ENCODE measurements around the gene TMEM178B.

DNA sequence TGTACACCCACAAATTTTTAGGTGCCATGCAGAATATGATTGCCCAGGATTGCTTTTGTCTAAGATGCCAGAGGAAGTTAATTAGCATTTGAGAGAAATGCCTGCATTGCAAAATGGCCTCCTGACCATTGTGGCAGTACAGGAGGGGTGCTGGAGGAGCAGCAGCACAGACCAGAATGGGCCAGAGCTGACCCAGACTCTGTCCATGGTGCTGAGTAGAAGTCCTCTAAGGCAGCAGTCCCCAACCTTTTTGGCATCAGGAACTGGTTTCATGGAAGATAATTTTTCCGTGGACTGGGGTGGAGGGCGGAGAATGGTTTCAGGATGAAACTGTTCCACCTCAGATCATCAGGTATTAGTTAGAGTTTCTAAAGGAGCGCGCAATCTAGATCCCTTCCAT is 259.6 kb downstream of the TMEM178B start:
- TF ChIP-seq, protein P1, sequence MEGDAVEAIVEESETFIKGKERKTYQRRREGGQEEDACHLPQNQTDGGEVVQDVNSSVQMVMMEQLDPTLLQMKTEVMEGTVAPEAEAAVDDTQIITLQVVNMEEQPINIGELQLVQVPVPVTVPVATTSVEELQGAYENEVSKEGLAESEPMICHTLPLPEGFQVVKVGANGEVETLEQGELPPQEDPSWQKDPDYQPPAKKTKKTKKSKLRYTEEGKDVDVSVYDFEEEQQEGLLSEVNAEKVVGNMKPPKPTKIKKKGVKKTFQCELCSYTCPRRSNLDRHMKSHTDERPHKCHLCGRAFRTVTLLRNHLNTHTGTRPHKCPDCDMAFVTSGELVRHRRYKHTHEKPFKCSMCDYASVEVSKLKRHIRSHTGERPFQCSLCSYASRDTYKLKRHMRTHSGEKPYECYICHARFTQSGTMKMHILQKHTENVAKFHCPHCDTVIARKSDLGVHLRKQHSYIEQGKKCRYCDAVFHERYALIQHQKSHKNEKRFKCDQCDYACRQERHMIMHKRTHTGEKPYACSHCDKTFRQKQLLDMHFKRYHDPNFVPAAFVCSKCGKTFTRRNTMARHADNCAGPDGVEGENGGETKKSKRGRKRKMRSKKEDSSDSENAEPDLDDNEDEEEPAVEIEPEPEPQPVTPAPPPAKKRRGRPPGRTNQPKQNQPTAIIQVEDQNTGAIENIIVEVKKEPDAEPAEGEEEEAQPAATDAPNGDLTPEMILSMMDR (tag by site-specific recombination; IDR thresholded peaks at IDR 0.05), result no peak
- no peak for TF ChIP-seq ZNF549 (tag by site-specific recombination; IDR thresholded peaks at IDR 0.05)
- no peak for TF ChIP-seq ZNF707 (tag by site-specific recombination; IDR thresholded peaks at IDR 0.05)
- TF ChIP-seq ZNF571 (tag by site-specific recombination; IDR thresholded peaks at IDR 0.05), result no peak
- TF ChIP-seq ZNF510 (tag by site-specific recombination; IDR thresholded peaks at IDR 0.05; ENCODE audit: insufficient replicate concordance), result no peak
- no peak for TF ChIP-seq YY1 (tag by site-specific recombination; IDR thresholded peaks at IDR 0.05)
- TF ChIP-seq TCF7L2 (IDR thresholded peaks at IDR 0.05; ENCODE audit: borderline replicate concordance, low read depth, low read length), result no peak
- TF ChIP-seq OVOL3 (tag by site-specific recombination; IDR thresholded peaks at IDR 0.05), result no peak
- TF ChIP-seq TRIM28 (IDR thresholded peaks at IDR 0.05; ENCODE audit: borderline replicate concordance, low read length), result no peak
- TF ChIP-seq ZBTB21 (tag by site-specific recombination; IDR thresholded peaks at IDR 0.05), result no peak
- no peak for TF ChIP-seq PBX3 (CRISPR knock-in tag; IDR thresholded peaks at IDR 0.05)
- no peak for TF ChIP-seq MYNN (tag by site-specific recombination; IDR thresholded peaks at IDR 0.05; ENCODE audit: borderline replicate concordance)
- no peak for TF ChIP-seq ZNF175 (tag by site-specific recombination; IDR thresholded peaks at IDR 0.05)
